Left kidney (tissue), 2 donors: ENCODE measurements around the gene CD244. TPM values are rescaled to one million over a fixed set of nuclear protein-coding genes. Genes with fewer than 3 reads are reported as not detected.

ENCODE experiments used
- DNase-seq: peaks from one replicate; pipeline ENCODE4 v3.0.0-alpha.2; 2013
- polyA plus RNA-seq: library from polyadenylated mRNA; unstranded; fragments of 120-200 nt; gene quantifications from one replicate; pipeline ENCODE4 v1.2.1, GENCODE V29; 2013; ENCODE audit not compliant: insufficient read length

Gene CD244
- polyA plus RNA-seq, 1 donor: 0.15 TPM

DNA sequence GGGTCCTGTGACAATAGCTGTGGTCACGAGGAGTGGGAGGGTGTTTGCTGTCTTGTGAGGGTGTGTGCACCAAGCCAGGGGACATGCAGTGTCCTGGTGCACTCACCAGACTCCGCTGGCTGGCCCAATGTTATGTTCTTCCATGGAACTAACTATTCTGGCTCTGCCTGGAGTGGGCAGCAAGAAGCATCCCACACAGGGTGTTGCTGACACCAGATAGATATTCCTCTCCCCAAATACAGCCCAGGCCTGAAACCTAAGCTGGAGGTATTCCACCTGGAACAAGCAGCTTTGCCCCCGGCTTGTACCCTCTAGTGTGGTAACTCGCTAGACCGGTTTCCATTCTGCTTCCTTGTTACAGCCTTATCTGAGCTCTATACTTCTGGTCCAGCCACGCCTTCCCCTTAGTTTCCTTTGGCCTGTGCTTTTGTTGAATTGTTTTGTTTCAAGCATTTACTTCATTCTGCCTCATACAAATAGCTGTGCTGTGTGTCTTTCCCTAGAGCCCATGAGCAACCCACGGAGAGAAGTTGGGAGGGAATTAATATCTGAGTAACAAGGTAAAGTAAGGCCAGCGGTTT is 81.4 kb downstream of the CD244 start:
- peak; percentile 42 for DNase-seq

- no peak for DNase-seq
Observed at GRCh38 chr1:160780398-160780755, 82.3 kb downstream of the CD244 start.

Other genes with a start within 250 kb of the CD244 start
- gene SLAMF1, start 215.8 kb downstream of the CD244 start, polyA plus RNA-seq: not detected
- gene CD48, start 151.1 kb downstream of the CD244 start, polyA plus RNA-seq: 0.80 TPM
- gene SLAMF7, start 123.6 kb downstream of the CD244 start, polyA plus RNA-seq: 0.53 TPM
- 0.32 TPM for gene LY9, start 66.7 kb downstream of the CD244 start, polyA plus RNA-seq
- gene ITLN1, start 22.3 kb upstream of the CD244 start, polyA plus RNA-seq: 1.6 TPM
- not detected for gene ITLN2, start 91.9 kb upstream of the CD244 start, polyA plus RNA-seq
- 97.2 TPM for gene F11R, start 158.3 kb upstream of the CD244 start, polyA plus RNA-seq
- 44.4 TPM for gene TSTD1, start 176.1 kb upstream of the CD244 start, polyA plus RNA-seq
- gene USF1, start 183.1 kb upstream of the CD244 start, polyA plus RNA-seq: 67.9 TPM
- 2.2 TPM for gene ARHGAP30, start 207.0 kb upstream of the CD244 start, polyA plus RNA-seq
- 4.0 TPM for gene NECTIN4, start 226.7 kb upstream of the CD244 start, polyA plus RNA-seq
- 15.0 TPM for gene KLHDC9, start 235.5 kb upstream of the CD244 start, polyA plus RNA-seq